ENCODE results near the gene LMF2.

DNA sequence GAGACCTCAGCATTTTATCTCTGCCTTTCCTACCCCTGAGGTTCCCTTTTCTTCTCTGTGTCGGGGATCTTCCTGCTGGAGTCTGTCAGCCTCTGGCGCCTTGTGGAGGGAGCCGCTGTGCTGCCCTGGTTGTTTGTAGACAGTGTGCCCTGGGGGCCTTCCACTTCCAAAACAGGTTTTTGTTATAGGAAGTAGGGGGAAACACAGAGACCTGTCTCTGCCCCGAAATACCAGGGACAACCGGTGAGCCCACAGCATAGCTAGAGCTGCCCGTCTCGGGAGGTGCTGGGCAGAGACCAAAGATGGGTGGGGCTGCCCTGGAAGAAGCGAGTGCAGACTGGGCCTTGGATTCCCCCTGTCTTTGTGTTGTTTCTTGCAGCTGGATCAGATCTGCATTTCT is 8.6 kb upstream of the LMF2 start:
- TF ChIP-seq CTCF (IDR thresholded peaks at IDR 0.05; ENCODE audit: low read depth, low read length), result no peak
- no peak for TF ChIP-seq EZH2phosphoT487 (IDR thresholded peaks at IDR 0.05; ENCODE audit: low read depth)
